ENCODE results near the gene TENM3.

GRCh38 chr4:182257503-182257902 lies 14.3 kb downstream of the TENM3 start:
- TF ChIP-seq CTCF (IDR thresholded peaks at IDR 0.05): no peak
- TF ChIP-seq POLR2A (IDR thresholded peaks at IDR 0.05): no peak

All from Peyer's patch (tissue), 4 donors.